Uterus (tissue), 4 donors: ENCODE measurements around the gene PROC. TPM values are rescaled to one million over a fixed set of nuclear protein-coding genes. Genes with fewer than 3 reads are reported as not detected.

Source experiments
- DNase-seq, 2 donors: peaks; one replicate each; pipeline ENCODE4 v3.0.0-alpha.2; 2019 to 2020
- H3K27ac ChIP-seq, 2 donors: fragments of 200-600 bp; sonication (generic); 1 replicate in 1 of 2; 2 replicates in 1 of 2; pipeline ENCODE4 v1.5.1; 2016 to 2018
- H3K27me3 ChIP-seq, 2 donors: fragments of 200-600 bp; sonication (generic); one replicate each; pipeline ENCODE4 v1.5.1; 2018 to 2019; ENCODE audit warnings: control low read depth in 1 of 2
- H3K36me3 ChIP-seq, 2 donors: fragments of 200-600 bp; sonication (generic); one replicate each; pipeline ENCODE4 v1.5.1; 2019; ENCODE audit warnings: control low read depth in 1 of 2
- H3K4me1 ChIP-seq, 2 donors: fragments of 200-600 bp; sonication (generic); one replicate each; pipeline ENCODE4 v1.5.1; 2018 to 2019; ENCODE audit warnings: control low read depth in 1 of 2
- H3K4me3 ChIP-seq, 2 donors: fragments of 200-600 bp; sonication (generic); 1 replicate in 1 of 2; 2 replicates in 1 of 2; pipeline ENCODE4 v1.5.1; 2018 to 2019; ENCODE audit warnings: mild to moderate bottlenecking in 1 of 2
- H3K9me3 ChIP-seq, 2 donors: fragments of 200-600 bp; sonication (generic); one replicate each; pipeline ENCODE4 v1.5.1; 2019; ENCODE audit warnings: control low read depth in 1 of 2
- POLR2A ChIP-seq, 2 donors: fragments of 450-650 bp; IDR thresholded peaks; one replicate each; pipeline ENCODE4 v1.6.1; 2016; ENCODE audit warnings: antibody characterized with exemption in 2 of 2, mild to moderate bottlenecking in 1 of 2, moderate library complexity in 1 of 2
- intact Hi-C: fragments of 100-400 bp; cut with DNase I; formaldehyde crosslinking; loops from one replicate; pipeline ENCODE4 v1.15.1; 2023; ENCODE audit warnings: low total_unique reads
- total RNA-seq, 4 donors: library from RNA; depleted of rRNA in 3 of 4; stranded (reverse); fragments of >200 nt in 3 of 4; gene quantifications; one replicate each; pipeline versions ENCODE4 v1.1.0 to v1.2.4, GENCODE V29; 2014 to 2023
- TF ChIP-seq, protein P1 (sequence below), 4 experiments: fragments of 200-600 bp in 2 of 4; fragments of 450-650 bp in 2 of 4; sonication (generic) in 2 of 4; IDR thresholded peaks; one replicate each; pipeline ENCODE4 v1.5.1; 2016 to 2019; ENCODE audit warnings: antibody characterized with exemption in 4 of 4, mild to moderate bottlenecking in 2 of 4, moderate library complexity in 1 of 4
- donor health status: DM: yes; HTN: yes; CAD: no.

The PROC gene
- total RNA-seq, 4 donors from 2014 or later = 0.21 TPM; not detected in 3

DNA sequence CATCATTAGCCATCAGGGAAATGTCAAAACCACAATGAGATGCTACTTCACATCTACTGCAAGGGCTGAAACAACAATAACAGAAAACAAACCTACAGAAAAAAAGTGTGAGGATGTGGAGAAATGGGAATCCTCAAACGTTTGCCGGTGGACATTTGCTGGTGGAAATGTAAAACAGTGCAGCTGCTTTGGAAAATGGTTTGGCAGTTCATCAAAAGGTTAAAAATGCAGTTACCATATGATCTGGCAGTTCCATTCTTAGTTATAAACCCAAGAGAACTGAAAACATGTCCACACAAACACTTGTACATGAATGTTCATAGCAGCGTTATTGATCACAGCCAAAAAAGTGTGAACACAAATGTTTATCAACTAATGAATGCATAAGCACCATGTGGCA lies 44.2 kb downstream of the PROC start:
- no peak overlapping the region for H3K4me3 ChIP-seq
- no peaks in the 10 kb centered on the region for H3K27me3 ChIP-seq
- no peaks in the 10 kb centered on the region for H3K36me3 ChIP-seq
- no peaks in the 10 kb centered on the region for H3K4me1 ChIP-seq
- intact Hi-C loops = no loop called here
- no peaks in the 10 kb centered on the region for H3K9me3 ChIP-seq
- no peak overlapping the region for H3K27ac ChIP-seq
- no peak for TF ChIP-seq POLR2A (IDR thresholded peaks at IDR 0.05)
- TF ChIP-seq, protein P1, sequence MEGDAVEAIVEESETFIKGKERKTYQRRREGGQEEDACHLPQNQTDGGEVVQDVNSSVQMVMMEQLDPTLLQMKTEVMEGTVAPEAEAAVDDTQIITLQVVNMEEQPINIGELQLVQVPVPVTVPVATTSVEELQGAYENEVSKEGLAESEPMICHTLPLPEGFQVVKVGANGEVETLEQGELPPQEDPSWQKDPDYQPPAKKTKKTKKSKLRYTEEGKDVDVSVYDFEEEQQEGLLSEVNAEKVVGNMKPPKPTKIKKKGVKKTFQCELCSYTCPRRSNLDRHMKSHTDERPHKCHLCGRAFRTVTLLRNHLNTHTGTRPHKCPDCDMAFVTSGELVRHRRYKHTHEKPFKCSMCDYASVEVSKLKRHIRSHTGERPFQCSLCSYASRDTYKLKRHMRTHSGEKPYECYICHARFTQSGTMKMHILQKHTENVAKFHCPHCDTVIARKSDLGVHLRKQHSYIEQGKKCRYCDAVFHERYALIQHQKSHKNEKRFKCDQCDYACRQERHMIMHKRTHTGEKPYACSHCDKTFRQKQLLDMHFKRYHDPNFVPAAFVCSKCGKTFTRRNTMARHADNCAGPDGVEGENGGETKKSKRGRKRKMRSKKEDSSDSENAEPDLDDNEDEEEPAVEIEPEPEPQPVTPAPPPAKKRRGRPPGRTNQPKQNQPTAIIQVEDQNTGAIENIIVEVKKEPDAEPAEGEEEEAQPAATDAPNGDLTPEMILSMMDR (IDR thresholded peaks at IDR 0.05) = no peak
- DNase-seq = no peak

DNA sequence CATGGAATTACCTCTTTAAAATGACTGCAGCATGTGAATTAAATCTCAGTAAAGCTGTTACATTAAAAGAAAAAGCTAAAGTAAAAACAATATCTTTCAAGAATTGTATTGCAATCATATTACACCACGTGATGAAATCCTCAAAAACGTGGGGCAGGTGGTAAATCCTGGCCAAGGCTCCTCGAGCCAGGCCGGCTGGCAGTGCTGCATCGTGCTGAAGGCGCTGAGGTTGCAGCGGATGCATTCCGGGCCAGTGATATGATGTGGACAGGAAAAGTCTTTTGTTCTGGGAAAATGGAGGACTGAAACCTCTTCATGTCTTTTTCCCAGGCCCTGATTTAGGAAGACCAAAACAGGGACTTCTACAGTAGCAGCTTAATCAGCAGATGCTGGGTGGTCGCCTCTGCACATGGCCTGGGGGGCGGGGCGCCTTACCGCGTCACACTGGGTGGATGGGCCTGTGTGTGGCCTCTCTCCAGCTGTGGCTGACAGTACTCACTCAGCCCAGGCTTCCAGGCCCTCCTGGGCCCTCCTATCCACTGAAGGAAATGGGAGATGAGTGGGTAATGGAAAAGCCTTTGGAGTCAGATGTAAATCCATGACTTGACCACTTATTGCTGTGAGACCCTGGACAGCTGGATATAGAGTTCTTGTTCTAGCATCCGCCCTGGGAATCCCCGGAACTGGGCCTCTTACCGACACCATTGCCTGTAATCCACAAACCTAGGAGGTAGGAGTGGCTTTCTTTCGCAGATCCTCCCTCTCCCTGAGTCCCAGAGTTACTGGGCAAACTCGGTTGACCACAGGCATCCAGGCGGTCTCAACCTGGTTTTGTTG lies 45.1 kb downstream of the PROC start:
- no peak for DNase-seq
- no peak overlapping the region for H3K4me3 ChIP-seq
- no peaks in the 10 kb centered on the region for H3K27me3 ChIP-seq
- TF ChIP-seq POLR2A (IDR thresholded peaks at IDR 0.05) = no peak
- TF ChIP-seq, protein P1 (IDR thresholded peaks at IDR 0.05) = no peak
- no peaks in the 10 kb centered on the region for H3K9me3 ChIP-seq
- intact Hi-C loops = no loop called here
- no peaks in the 10 kb centered on the region for H3K4me1 ChIP-seq
- no peak overlapping the region for H3K27ac ChIP-seq
- H3K36me3 ChIP-seq = no peaks in the 10 kb centered on the region

DNA sequence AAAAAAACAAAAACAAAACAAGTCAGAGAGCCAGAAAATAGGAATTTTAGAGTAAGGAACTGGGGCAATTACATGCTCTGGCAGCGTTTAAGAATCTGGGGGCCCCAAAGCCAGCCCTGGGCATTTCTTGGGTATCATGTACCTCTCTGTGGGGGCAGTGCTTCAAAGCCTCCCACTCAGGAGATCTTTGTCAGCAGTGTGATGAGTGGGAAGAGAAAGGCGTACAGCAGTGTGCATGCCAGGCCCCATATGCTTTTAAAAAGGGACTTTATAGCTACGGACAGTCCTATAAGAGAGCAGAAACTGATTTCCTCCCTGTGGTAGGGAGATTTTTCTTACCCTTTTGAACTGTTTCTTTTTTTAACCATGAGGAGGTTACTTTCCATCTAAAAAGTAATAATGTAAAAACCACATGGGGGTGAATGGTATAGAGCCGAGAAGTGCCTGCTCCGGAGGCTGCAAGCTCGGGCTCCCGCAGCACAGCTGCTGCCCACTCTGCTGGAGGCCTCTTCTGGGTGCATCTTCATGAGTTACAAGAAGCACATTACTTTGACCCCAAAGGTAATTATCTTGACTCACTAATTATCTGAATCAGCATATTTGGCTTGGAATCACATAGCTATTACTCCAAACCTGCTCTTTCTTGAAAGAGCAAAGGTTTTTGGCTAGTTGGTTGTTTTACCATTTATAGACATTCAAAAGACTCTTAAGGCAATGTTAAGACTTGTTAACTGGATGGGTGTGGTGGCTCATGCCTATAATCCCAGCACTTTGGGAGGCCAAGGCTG lies 46.4 kb downstream of the PROC start:
- intact Hi-C loops = no loop called here
- TF ChIP-seq POLR2A (IDR thresholded peaks at IDR 0.05) = no peak
- TF ChIP-seq, protein P1 (IDR thresholded peaks at IDR 0.05) = no peak

DNA sequence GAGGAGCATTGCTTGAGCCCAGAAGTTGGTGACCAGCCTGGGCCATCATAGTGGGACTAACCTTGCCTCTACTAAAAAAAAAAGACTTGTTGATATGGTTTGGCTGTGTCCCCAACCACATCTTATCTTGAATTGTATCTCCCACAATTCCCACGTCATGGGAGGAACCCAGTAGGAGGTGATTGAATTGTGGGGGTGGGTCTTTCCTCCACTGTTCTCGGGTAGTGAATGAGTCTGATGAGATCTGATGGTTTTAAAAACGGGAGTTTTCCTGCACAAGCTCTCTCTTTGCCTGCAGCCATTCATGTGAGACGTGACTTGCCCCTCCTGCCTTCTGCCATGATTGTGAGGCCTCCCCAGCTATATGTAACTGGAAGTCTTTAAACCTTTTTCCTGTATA lies 47.0 kb downstream of the PROC start:
- Histone ChIP-seq H3K36me3 (no peaks in the 10 kb centered on the region), H3K27me3 (no peaks in the 10 kb centered on the region), H3K4me1 (no peaks in the 10 kb centered on the region), H3K4me3 (no peak overlapping the region), H3K9me3 (no peaks in the 10 kb centered on the region), H3K27ac (no peak overlapping the region)
- DNase-seq = no peak
- TF ChIP-seq, protein P1 (IDR thresholded peaks at IDR 0.05) = no peak
- no peak for TF ChIP-seq POLR2A (IDR thresholded peaks at IDR 0.05)
- intact Hi-C loops = no loop called here

More for the DNA sequence above, 46.4 kb downstream of the PROC start:
- no peak overlapping the region for H3K4me3 ChIP-seq
- no peak for DNase-seq
- no peaks in the 10 kb centered on the region for H3K27me3 ChIP-seq
- no peaks in the 10 kb centered on the region for H3K36me3 ChIP-seq
- no peaks in the 10 kb centered on the region for H3K9me3 ChIP-seq
- H3K4me1 ChIP-seq = no peaks in the 10 kb centered on the region
- H3K27ac ChIP-seq = no peak overlapping the region

DNA sequence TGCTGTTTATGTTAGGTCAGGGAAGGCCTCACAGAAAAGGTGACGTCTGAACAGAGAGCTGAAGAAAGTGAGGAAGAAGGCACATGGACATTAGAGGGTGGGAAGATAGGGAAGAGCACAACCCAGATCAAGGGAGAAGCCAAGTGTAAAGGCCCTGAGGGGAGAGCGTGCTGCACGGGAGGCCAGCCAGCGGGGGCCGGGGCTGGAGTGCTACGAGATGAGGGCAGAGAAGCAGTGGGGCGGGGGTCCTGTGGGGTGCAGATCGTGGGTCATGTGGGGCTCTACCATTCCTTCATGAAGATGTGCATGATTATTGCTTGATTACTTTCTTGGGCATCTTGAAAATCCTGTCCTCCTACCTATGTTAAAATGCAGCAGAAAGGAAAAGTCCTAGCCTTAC lies 50.8 kb downstream of the PROC start:
- no peak overlapping the region for H3K27ac ChIP-seq
- no peaks in the 10 kb centered on the region for H3K36me3 ChIP-seq
- TF ChIP-seq, protein P1 (IDR thresholded peaks at IDR 0.05) = no peak
- no peak for TF ChIP-seq POLR2A (IDR thresholded peaks at IDR 0.05)
- intact Hi-C loops = no loop called here
- H3K27me3 ChIP-seq = no peaks in the 10 kb centered on the region
- H3K4me3 ChIP-seq = no peak overlapping the region
- H3K9me3 ChIP-seq = no peaks in the 10 kb centered on the region
- no peak for DNase-seq
- H3K4me1 ChIP-seq = no peaks in the 10 kb centered on the region
